Measurements from ENCODE around the gene ACO1.
"Not testable (repeated sequence)": the region's sequence is repeated elsewhere in the genome, so short reads cannot be mapped to it uniquely, and the experiment has no call there.

ACO1 gene

GRCh38 chr9:32384364-32385151 is at the start of gene ACO1:
TSS of gene ACO1 (plus strand) at chr9:32384643. CDS start at chr9:32405507, 20,864 bp downstream.
- DNase-seq, result peak; percentile 84 to 88

GRCh38 chr9:32334916-32335895 is 49.2 kb upstream of the ACO1 start:
- DNase-seq, result no peak

- no peak for DNase-seq
These were observed 45.0 kb upstream of the ACO1 start for GRCh38 chr9:32339424-32339823.

GRCh38 chr9:32340361-32340760 is 44.1 kb upstream of the ACO1 start:
- no peak for DNase-seq

GRCh38 chr9:32344551-32345182 is 39.8 kb upstream of the ACO1 start:
- peak in 1 of 2 donors; percentile 5 for DNase-seq

- no peak for DNase-seq
These were observed 39.2 kb upstream of the ACO1 start for GRCh38 chr9:32345243-32345642.

GRCh38 chr9:32347571-32347970 is 36.9 kb upstream of the ACO1 start:
- no peak for DNase-seq

GRCh38 chr9:32348106-32348695 is 36.2 kb upstream of the ACO1 start:
- no peak for DNase-seq

- DNase-seq, result no peak
These were observed 35.4 kb upstream of the ACO1 start for GRCh38 chr9:32349013-32349412.

- DNase-seq, result peak in 1 of 2 donors; percentile 16
These were observed 33.8 kb upstream of the ACO1 start for GRCh38 chr9:32350682-32351081.

- DNase-seq, result no peak
These were observed 32.6 kb upstream of the ACO1 start for GRCh38 chr9:32351845-32352244.

- not testable (repeated sequence) for DNase-seq
These were observed 31.0 kb upstream of the ACO1 start for GRCh38 chr9:32353476-32353875.

- no peak for DNase-seq
These were observed 25.0 kb upstream of the ACO1 start for GRCh38 chr9:32359452-32359851.

- no peak for DNase-seq
These were observed 23.3 kb upstream of the ACO1 start for GRCh38 chr9:32360983-32361673.

- no peak for DNase-seq
These were observed 13.2 kb upstream of the ACO1 start for GRCh38 chr9:32371279-32371678.

GRCh38 chr9:32371679-32372078 is 12.8 kb upstream of the ACO1 start:
- no peak for DNase-seq

GRCh38 chr9:32376285-32376684 is 8.2 kb upstream of the ACO1 start:
- DNase-seq, result no peak

- DNase-seq, result peak; percentile 56 to 77
These were observed 5.9 kb upstream of the ACO1 start for GRCh38 chr9:32378496-32378895.

- peak; percentile 47 to 82 for DNase-seq
These were observed 5.3 kb upstream of the ACO1 start for GRCh38 chr9:32378993-32379729.

GRCh38 chr9:32380944-32381343 is 3.5 kb upstream of the ACO1 start:
- DNase-seq, result no peak

GRCh38 chr9:32382565-32383320 is 1.7 kb upstream of the ACO1 start:
- DNase-seq, result no peak
